GM12874 (cell line): ENCODE measurements around the gene MAD1L1.

Source experiments
- TF ChIP-seq, protein P1 (sequence below): IDR thresholded peaks from 2 replicates; pipeline ENCODE4 v1.5.1; 2011; ENCODE audit warnings: low read depth, mild to moderate bottlenecking, control low read depth, low read length, moderate library complexity; ENCODE audit not compliant: insufficient read depth

The MAD1L1 gene

DNA sequence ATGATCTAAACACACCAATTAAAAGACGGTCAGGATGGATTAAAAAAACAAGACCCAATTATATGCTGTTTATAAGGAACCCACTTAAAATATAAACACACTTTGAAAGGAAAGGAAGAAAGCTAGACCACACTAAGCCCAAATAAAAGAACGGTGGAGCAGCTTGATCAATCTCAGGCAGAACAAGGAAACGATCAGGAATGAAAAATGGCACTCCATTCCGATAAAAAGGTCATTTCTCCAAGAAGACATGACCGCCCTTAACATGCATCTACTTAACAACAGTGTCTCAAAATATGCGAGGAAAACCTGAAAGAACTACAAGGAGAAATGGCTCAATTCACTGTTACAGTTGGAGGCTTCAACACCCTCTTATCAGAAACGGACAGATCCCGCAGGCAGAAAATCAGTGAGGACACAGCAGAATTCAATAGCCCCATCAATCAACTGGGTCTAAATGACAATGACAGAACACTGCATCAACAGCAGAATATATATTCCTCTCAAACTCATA lies 210.0 kb downstream of the MAD1L1 start:
- TF ChIP-seq, protein P1, sequence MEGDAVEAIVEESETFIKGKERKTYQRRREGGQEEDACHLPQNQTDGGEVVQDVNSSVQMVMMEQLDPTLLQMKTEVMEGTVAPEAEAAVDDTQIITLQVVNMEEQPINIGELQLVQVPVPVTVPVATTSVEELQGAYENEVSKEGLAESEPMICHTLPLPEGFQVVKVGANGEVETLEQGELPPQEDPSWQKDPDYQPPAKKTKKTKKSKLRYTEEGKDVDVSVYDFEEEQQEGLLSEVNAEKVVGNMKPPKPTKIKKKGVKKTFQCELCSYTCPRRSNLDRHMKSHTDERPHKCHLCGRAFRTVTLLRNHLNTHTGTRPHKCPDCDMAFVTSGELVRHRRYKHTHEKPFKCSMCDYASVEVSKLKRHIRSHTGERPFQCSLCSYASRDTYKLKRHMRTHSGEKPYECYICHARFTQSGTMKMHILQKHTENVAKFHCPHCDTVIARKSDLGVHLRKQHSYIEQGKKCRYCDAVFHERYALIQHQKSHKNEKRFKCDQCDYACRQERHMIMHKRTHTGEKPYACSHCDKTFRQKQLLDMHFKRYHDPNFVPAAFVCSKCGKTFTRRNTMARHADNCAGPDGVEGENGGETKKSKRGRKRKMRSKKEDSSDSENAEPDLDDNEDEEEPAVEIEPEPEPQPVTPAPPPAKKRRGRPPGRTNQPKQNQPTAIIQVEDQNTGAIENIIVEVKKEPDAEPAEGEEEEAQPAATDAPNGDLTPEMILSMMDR = no peak

DNA sequence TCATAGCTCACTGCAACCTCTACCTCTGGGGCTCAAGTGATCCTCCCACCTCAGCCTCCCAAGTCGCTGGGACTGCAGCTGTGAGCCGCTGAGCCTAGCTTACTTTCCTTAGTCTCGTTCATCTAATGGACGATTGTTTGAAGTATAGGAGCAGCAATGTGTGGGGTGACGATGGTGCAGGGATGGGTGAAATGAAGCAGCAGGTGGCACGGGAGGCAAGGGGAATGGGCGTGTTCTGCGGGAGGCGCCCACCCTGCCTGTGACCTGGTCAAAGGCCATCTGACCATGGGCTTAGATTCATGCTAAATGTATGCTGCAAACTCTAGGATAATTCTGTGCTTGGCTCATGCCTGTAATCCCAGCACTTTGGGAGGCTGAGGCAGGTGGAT lies 210.7 kb downstream of the MAD1L1 start:
- TF ChIP-seq, protein P1 = no peak

DNA sequence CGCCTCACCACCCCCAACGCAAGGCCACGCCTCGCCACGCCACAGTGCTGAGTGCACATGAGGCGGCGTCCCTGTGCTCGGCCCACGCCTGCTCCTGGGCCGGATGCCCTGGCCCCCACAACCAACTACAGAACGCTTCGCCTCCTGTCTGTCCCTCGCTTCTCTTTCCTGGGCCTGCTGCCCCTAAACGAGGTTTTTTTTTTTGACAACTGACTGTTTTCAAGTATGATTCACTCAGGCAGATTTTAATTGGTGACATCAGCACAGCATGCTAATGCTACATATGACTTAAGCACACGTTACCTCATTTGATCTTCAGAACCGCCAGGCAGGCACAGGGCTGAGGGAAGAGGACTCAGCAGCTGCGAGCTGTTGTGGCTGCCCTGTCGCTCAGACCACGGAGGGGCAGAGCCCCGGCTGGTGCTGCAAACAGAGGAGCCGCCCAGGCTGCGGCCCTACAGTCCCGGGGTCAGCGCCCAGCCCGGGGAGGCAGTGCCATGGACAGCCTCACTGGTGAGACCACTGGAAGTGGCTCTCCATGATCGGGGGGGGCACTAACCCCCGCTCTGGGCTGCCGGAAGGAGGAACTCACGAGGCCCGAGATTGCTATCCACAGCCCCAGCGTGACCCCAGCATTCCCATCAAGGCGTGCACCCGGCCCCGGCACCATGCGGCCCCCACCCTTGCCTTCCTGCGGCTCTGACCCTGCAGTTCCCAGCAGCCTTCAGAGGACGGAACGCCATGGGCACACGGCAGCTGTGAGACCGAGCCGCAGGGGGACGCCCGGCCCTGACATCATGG lies 212.8 kb downstream of the MAD1L1 start:
- TF ChIP-seq, protein P1 = no peak

DNA sequence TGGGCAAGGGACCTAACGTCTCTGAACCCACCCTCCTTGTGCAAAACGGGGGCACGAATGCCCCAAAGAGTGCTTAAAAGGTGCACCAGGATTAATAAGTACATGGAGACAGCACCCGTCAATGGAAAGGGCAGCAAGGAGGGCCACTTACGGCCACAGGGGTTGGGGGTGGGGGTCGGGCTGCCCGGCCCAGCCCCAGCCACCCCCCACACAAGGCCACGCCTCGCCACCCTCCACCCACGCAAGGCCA lies 213.4 kb downstream of the MAD1L1 start:
- TF ChIP-seq, protein P1 = no peak

DNA sequence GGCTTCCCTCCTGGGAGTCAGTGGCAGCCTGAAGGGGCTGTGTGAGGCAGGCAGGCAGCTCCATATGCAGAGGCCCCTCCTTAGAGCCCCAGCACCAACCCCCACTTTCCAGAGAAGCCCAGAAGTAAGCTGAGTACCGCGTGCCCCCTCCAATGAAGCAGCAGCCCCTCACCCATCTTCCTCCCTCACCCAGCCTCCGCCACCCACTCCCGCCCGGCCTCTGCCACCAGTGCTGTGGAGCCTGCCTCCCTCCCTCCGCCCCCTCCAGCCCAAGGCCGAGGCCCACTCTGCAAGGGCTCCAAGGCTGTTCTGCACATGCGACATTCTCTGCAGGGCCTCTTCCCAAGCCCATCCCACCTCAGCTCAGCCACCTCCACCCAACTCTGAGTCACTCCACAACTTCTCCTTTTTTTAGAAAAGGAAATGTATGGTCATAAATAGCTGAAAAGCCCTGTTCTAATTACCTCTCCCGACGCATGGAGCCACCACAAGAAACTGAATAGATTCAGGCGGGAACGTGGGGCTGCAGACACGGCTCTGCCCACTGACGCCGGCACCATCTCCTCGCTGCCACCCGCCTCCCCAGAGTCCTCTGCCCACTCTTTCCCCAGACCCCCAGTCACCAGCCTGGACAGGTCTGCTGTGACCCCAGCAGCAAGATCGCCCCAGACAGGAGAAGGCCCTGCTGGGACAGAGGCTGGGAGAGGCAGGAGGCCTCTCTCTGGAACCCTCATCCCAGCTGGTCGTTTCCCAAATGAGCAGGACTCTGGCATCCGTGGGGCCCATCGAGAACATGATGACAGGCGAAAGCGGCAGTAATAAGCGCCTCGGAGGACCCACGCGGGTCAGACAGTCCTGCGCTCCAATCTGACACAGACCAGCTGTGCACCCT lies 213.9 kb downstream of the MAD1L1 start:
- TF ChIP-seq, protein P1 = no peak

DNA sequence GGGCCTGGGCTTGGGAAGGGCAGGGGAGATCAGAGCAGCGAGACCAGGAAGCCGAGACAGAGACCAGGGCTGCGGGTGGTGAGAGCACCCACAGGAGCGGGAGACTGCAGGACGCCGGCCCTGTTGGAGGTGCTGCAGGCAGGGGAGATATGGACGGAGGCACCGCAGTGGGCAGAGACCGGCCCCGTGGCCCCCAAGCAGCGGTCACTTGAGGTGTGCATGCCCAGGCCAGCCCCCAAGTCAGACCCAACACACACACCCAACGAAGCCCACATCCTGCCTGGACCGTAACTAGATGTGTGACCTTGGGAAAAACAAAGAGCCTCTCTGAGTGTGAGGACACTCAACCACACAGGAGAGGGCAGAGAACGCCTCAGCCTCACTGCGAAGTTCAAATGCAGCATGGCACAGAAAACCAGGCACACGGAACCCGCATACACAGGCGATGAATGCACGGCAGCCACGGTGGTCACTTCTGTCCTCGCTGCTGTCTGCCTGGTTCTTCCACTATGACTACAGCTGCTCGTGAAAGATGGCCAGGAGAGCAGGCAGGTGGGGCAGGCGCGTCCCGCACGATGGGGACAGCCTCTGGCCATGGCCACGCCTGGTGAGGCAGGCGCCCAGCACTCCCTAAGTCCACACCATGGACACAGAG lies 214.7 kb downstream of the MAD1L1 start:
- TF ChIP-seq, protein P1 = no peak

GRCh38 chr7:2017481-2017891 lies 215.3 kb downstream of the MAD1L1 start:
- TF ChIP-seq, protein P1 = no peak
